Tibial nerve (tissue), 4 donors: ENCODE data around the gene SH2D1A. TPM values are rescaled to one million over a fixed set of nuclear protein-coding genes. Genes with fewer than 3 reads are reported as not detected.
"Not testable (repeated sequence)": the region's sequence is repeated elsewhere in the genome, so short reads cannot be mapped to it uniquely, and the experiment has no call there.

Experiments used
- DNase-seq, 2 donors: peaks; one replicate each; pipeline ENCODE4 v3.0.0-alpha.2; 2019; ENCODE audit warnings: low spot score in 2 of 2
- H3K27ac ChIP-seq, 4 donors: fragments of 200-600 bp; sonication (generic) in 3 of 4; one replicate each; pipeline ENCODE4 v1.5.1; 2017 to 2019; ENCODE audit warnings: mild to moderate bottlenecking in 1 of 4
- H3K27me3 ChIP-seq, 2 donors: fragments of 200-600 bp; sonication (generic) in 1 of 2; one replicate each; pipeline versions ENCODE4 v1.5.1 to v1.6.0; 2017 to 2019
- H3K36me3 ChIP-seq, 3 donors: fragments of 200-600 bp; sonication (generic); one replicate each; pipeline ENCODE4 v1.5.1; 2018 to 2019
- H3K4me1 ChIP-seq, 4 donors: fragments of 200-600 bp; sonication (generic) in 3 of 4; one replicate each; pipeline ENCODE4 v1.5.1; 2017 to 2019
- H3K4me3 ChIP-seq, 4 donors: fragments of 200-600 bp; sonication (generic) in 3 of 4; one replicate each; pipeline ENCODE4 v1.5.1; 2017 to 2019; ENCODE audit warnings: mild to moderate bottlenecking in 1 of 4, moderate library complexity in 1 of 4
- H3K9me3 ChIP-seq, 4 donors: fragments of 200-600 bp; sonication (generic) in 3 of 4; one replicate each; pipeline ENCODE4 v1.5.1; 2017 to 2019
- CTCF ChIP-seq, 5 experiments: fragments of 200-600 bp in 3 of 5; fragments of 450-650 bp in 2 of 5; sonication (generic) in 3 of 5; IDR thresholded peaks; one replicate each; pipeline ENCODE4 v1.5.1; 2016 to 2019; ENCODE audit warnings: antibody characterized with exemption in 5 of 5, mild to moderate bottlenecking in 3 of 5, moderate library complexity in 2 of 5
- EP300 ChIP-seq, 2 donors: sonication (generic); formaldehyde crosslinking; IDR thresholded peaks; one replicate each; pipeline ENCODE4 v1.6.1; 2017; ENCODE audit warnings: antibody characterized with exemption in 2 of 2, mild to moderate bottlenecking in 1 of 2
- POLR2A ChIP-seq, 2 donors: fragments of 450-650 bp; IDR thresholded peaks; one replicate each; pipeline ENCODE4 v1.6.1; 2017; ENCODE audit warnings: antibody characterized with exemption in 2 of 2, mild to moderate bottlenecking in 2 of 2, moderate library complexity in 2 of 2
- WGBS, 2 donors: methylation state at CpG; one replicate each; pipeline ENCODE4 v1.1.5; 2018; 5-methylcytosine and 5-hydroxymethylcytosine counted together
- total RNA-seq, 4 donors: library from RNA; depleted of rRNA; stranded (reverse); fragments of >200 nt; gene quantifications; one replicate each; pipeline ENCODE4 v1.1.0, GENCODE V29; 2016

The SH2D1A gene
- total RNA-seq, 4 donors from 2014 or later: 0.60 to 4.2 TPM; not detected in 2

- H3K4me1 ChIP-seq: no peaks in the 10 kb centered on the region
- DNase-seq: no peak
- H3K36me3 ChIP-seq: no peaks in the 10 kb centered on the region
- 36 to 75% methylated on average over 1 of the region's 1 CpG for WGBS, 2 donors
- no peak overlapping the region for H3K27ac ChIP-seq
- TF ChIP-seq EP300 (IDR thresholded peaks at IDR 0.05) (no peak), POLR2A (IDR thresholded peaks at IDR 0.05) (no peak), CTCF (IDR thresholded peaks at IDR 0.05) (no peak)
- H3K4me3 ChIP-seq: no peak overlapping the region
- no peaks in the 10 kb centered on the region for H3K27me3 ChIP-seq
- H3K9me3 ChIP-seq: no peaks in the 10 kb centered on the region
Measured at GRCh38 chrX:124328765-124329164, 17.6 kb upstream of the SH2D1A start.

GRCh38 chrX:124332481-124333424, 13.6 kb upstream of the SH2D1A start, which contains the start of gene TEX13D:
TEX13D (plus strand) TSS chrX:124332660; CDS start chrX:124332918, 258 bp downstream.
- no peak within 1 kb of the TSS for H3K4me3 ChIP-seq
- no peaks in the 10 kb centered on the region for H3K9me3 ChIP-seq
- no peak for DNase-seq
- TF ChIP-seq EP300 (IDR thresholded peaks at IDR 0.05): no peak
- TF ChIP-seq POLR2A (IDR thresholded peaks at IDR 0.05): no peak
- TF ChIP-seq CTCF (IDR thresholded peaks at IDR 0.05): no peak
- H3K27me3 ChIP-seq: no peaks in the 10 kb centered on the region
- WGBS, 2 donors: 90 to 94% methylated on average over 13 to 52 of the region's 57 CpGs
- no peaks in the 10 kb centered on the region for H3K36me3 ChIP-seq
- no peak within 1 kb of the TSS for H3K27ac ChIP-seq
- H3K4me1 ChIP-seq: no peaks in the 10 kb centered on the region

GRCh38 chrX:124333862-124334261, 12.5 kb upstream of the SH2D1A start:
- no peak for DNase-seq
- Histone ChIP-seq H3K27ac (no peak overlapping the region), H3K4me1 (no peaks in the 10 kb centered on the region), H3K36me3 (no peaks in the 10 kb centered on the region), H3K27me3 (no peaks in the 10 kb centered on the region), H3K9me3 (no peaks in the 10 kb centered on the region), H3K4me3 (no peak overlapping the region)
- TF ChIP-seq POLR2A (IDR thresholded peaks at IDR 0.05) (no peak), CTCF (IDR thresholded peaks at IDR 0.05) (no peak), EP300 (IDR thresholded peaks at IDR 0.05) (no peak)
- 80 to 87% methylated on average over 2 to 6 of the region's 6 CpGs for WGBS, 2 donors

GRCh38 chrX:124334555-124334954, 11.8 kb upstream of the SH2D1A start:
- 71 to 90% methylated on average over 2 of the region's 2 CpGs for WGBS, 2 donors

GRCh38 chrX:124335598-124335997, 10.8 kb upstream of the SH2D1A start:
- H3K27ac ChIP-seq: no peak overlapping the region
- H3K27me3 ChIP-seq: no peaks in the 10 kb centered on the region
- no peak for TF ChIP-seq EP300 (IDR thresholded peaks at IDR 0.05)
- no peak for TF ChIP-seq POLR2A (IDR thresholded peaks at IDR 0.05)
- TF ChIP-seq CTCF (IDR thresholded peaks at IDR 0.05): no peak
- H3K9me3 ChIP-seq: no peaks in the 10 kb centered on the region
- H3K36me3 ChIP-seq: no peaks in the 10 kb centered on the region
- no peaks in the 10 kb centered on the region for H3K4me1 ChIP-seq
- no peak for DNase-seq
- WGBS, 2 donors: 51 to 67% methylated on average over 1 of the region's 1 CpG
- no peak overlapping the region for H3K4me3 ChIP-seq

More at GRCh38 chrX:124334555-124334954, 11.8 kb upstream of the SH2D1A start:
- DNase-seq, H3K36me3 ChIP-seq, H3K27me3 ChIP-seq, H3K4me1 ChIP-seq, H3K4me3 ChIP-seq, H3K9me3 ChIP-seq, H3K27ac ChIP-seq: not testable (repeated sequence)
